HepG2 (cell line): Measurements from ENCODE around the gene ZIM2. TPM values are rescaled to one million over a fixed set of nuclear protein-coding genes. Genes with fewer than 3 reads are reported as not detected.

Source experiments
- AFF4 ChIP-seq: sonication (generic); formaldehyde crosslinking; IDR thresholded peaks from 2 replicates; pipeline ENCODE4 v1.4.0; 2020; ENCODE audit warnings: missing genetic modification reagents
- JUNB ChIP-seq: sonication (generic); formaldehyde crosslinking; IDR thresholded peaks from 2 replicates; pipeline ENCODE4 v1.8.0; 2022; ENCODE audit warnings: missing genetic modification reagents, mild to moderate bottlenecking, borderline replicate concordance
- REPIN1 ChIP-seq: sonication (generic); formaldehyde crosslinking; IDR thresholded peaks from 2 replicates; pipeline ENCODE4 v1.8.0; 2022; ENCODE audit warnings: missing genetic modification reagents, low read depth, mild to moderate bottlenecking, borderline replicate concordance
- SALL1 ChIP-seq: sonication (generic); formaldehyde crosslinking; IDR thresholded peaks from 2 replicates; pipeline ENCODE4 v1.8.0; 2022; ENCODE audit warnings: mild to moderate bottlenecking, missing genetic modification reagents
- TARDBP ChIP-seq: sonication (generic); formaldehyde crosslinking; IDR thresholded peaks from 2 replicates; pipeline ENCODE4 v1.8.0; 2022; ENCODE audit warnings: mild to moderate bottlenecking, missing genetic modification reagents
- WIZ ChIP-seq: sonication (generic); formaldehyde crosslinking; IDR thresholded peaks from 2 replicates; pipeline ENCODE4 v1.5.1; 2020; ENCODE audit warnings: mild to moderate bottlenecking, missing genetic modification reagents
- YEATS2 ChIP-seq: sonication (generic); formaldehyde crosslinking; IDR thresholded peaks from 2 replicates; pipeline ENCODE4 v1.4.0; 2020; ENCODE audit warnings: missing genetic modification reagents, borderline replicate concordance
- ZNF709 ChIP-seq: sonication (generic); formaldehyde crosslinking; IDR thresholded peaks from 2 replicates; pipeline ENCODE4 v1.5.0; 2020; ENCODE audit warnings: mild to moderate bottlenecking, missing genetic modification reagents
- ZNF800 ChIP-seq: sonication (generic); formaldehyde crosslinking; IDR thresholded peaks from 2 replicates; pipeline ENCODE4 v1.4.0; 2020; ENCODE audit warnings: missing genetic modification reagents
- polyA plus RNA-seq, 8 experiments: library from polyadenylated mRNA; depleted of rRNA in 3 of 8; stranded (reverse) in 7 of 8; unstranded in 1 of 8; fragments of >200 nt; fragmentation: Illumina TruSeq in 4 of 8; extraction: Trizol in 4 of 8; gene quantifications; 2 replicates each; pipeline versions ENCODE4 v1.2.1 to v1.2.3, GENCODE V29; 2011 to 2016; ENCODE audit warnings: low read depth in 4 of 8, missing spikeins in 1 of 8, mixed read lengths in 1 of 8; ENCODE audit not compliant: insufficient read depth in 1 of 8
- total RNA-seq, 5 experiments: library from RNA; depleted of rRNA; stranded (reverse); fragments of >200 nt; fragmentation: Illumina TruSeq; extraction: Trizol; gene quantifications; 2 replicates each; pipeline ENCODE4 v1.2.3, GENCODE V29; 2016; ENCODE audit warnings: low read depth in 1 of 5
- TF ChIP-seq, protein P1 (sequence below): IDR thresholded peaks from 2 replicates; pipeline ENCODE4 v1.6.1; 2016; ENCODE audit warnings: low read depth, control low read depth
- TF ChIP-seq, protein P2 (sequence below): sonication (generic); formaldehyde crosslinking; IDR thresholded peaks from 2 replicates; pipeline ENCODE4 v1.4.0; 2020; ENCODE audit warnings: missing genetic modification reagents
- TF ChIP-seq, protein P3 (sequence below): IDR thresholded peaks from 2 replicates; pipeline ENCODE4 v1.6.1; 2016; ENCODE audit warnings: mild to moderate bottlenecking
- TF ChIP-seq, protein P4 (sequence below): sonication (generic); formaldehyde crosslinking; IDR thresholded peaks from 2 replicates; pipeline ENCODE4 v1.4.0; 2020; ENCODE audit warnings: missing genetic modification reagents; ENCODE audit errors: not compliant biosample characterization

The ZIM2 gene
- total and polyA plus RNA-seq, 2 of the 13 experiments (the other 11 are each of a cell fraction or from before 2014, with no cell fraction given) = 7.2 to 10.3 TPM

DNA sequence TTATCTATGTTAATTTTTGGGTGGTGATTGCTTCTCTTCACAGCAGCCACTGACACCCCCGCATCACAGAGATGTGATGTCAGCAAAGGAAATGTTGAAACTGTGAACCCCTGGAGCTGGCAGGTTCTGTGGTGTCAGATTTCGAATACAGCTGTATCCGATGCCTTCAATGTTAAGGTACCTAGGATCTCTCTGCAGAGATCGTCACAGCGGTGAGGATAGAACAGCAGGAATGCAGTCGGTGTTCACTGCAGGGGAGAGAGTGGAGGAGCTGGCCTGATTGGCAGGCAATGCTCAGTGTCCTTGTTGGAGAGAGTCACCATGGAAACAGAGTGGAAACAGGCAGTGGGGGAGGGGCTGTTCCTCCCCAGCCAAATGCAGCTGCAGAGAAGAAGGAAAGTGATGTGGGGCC, 89.4 kb downstream of the ZIM2 start (continued):
- TF ChIP-seq AFF4 (CRISPR knock-in tag) (no peak), REPIN1 (CRISPR knock-in tag) (no peak), ZNF709 (0 out of 2 replicates have a peak, but pooled peaks have one; percentile 1), YEATS2 (CRISPR knock-in tag) (no peak), WIZ (CRISPR knock-in tag) (peak; percentile 50; the same call in 1 of the 2 replicates), ZNF800 (CRISPR knock-in tag) (no peak), SALL1 (CRISPR knock-in tag) (peak; percentile 42; the same call in 1 of the 2 replicates), JUNB (no peak), TARDBP (no peak)
- TF ChIP-seq, protein P1, sequence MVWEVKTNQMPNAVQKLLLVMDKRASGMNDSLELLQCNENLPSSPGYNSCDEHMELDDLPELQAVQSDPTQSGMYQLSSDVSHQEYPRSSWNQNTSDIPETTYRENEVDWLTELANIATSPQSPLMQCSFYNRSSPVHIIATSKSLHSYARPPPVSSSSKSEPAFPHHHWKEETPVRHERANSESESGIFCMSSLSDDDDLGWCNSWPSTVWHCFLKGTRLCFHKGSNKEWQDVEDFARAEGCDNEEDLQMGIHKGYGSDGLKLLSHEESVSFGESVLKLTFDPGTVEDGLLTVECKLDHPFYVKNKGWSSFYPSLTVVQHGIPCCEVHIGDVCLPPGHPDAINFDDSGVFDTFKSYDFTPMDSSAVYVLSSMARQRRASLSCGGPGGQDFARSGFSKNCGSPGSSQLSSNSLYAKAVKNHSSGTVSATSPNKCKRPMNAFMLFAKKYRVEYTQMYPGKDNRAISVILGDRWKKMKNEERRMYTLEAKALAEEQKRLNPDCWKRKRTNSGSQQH (CRISPR knock-in tag) = 0 out of 2 replicates have a peak, but pooled peaks have one; percentile 57
- TF ChIP-seq, protein P2, sequence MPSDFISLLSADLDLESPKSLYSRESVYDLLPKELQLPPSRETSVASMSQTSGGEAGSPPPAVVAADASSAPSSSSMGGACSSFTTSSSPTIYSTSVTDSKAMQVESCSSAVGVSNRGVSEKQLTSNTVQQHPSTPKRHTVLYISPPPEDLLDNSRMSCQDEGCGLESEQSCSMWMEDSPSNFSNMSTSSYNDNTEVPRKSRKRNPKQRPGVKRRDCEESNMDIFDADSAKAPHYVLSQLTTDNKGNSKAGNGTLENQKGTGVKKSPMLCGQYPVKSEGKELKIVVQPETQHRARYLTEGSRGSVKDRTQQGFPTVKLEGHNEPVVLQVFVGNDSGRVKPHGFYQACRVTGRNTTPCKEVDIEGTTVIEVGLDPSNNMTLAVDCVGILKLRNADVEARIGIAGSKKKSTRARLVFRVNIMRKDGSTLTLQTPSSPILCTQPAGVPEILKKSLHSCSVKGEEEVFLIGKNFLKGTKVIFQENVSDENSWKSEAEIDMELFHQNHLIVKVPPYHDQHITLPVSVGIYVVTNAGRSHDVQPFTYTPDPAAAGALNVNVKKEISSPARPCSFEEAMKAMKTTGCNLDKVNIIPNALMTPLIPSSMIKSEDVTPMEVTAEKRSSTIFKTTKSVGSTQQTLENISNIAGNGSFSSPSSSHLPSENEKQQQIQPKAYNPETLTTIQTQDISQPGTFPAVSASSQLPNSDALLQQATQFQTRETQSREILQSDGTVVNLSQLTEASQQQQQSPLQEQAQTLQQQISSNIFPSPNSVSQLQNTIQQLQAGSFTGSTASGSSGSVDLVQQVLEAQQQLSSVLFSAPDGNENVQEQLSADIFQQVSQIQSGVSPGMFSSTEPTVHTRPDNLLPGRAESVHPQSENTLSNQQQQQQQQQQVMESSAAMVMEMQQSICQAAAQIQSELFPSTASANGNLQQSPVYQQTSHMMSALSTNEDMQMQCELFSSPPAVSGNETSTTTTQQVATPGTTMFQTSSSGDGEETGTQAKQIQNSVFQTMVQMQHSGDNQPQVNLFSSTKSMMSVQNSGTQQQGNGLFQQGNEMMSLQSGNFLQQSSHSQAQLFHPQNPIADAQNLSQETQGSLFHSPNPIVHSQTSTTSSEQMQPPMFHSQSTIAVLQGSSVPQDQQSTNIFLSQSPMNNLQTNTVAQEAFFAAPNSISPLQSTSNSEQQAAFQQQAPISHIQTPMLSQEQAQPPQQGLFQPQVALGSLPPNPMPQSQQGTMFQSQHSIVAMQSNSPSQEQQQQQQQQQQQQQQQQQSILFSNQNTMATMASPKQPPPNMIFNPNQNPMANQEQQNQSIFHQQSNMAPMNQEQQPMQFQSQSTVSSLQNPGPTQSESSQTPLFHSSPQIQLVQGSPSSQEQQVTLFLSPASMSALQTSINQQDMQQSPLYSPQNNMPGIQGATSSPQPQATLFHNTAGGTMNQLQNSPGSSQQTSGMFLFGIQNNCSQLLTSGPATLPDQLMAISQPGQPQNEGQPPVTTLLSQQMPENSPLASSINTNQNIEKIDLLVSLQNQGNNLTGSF (CRISPR knock-in tag) = no peak
- TF ChIP-seq, protein P3, sequence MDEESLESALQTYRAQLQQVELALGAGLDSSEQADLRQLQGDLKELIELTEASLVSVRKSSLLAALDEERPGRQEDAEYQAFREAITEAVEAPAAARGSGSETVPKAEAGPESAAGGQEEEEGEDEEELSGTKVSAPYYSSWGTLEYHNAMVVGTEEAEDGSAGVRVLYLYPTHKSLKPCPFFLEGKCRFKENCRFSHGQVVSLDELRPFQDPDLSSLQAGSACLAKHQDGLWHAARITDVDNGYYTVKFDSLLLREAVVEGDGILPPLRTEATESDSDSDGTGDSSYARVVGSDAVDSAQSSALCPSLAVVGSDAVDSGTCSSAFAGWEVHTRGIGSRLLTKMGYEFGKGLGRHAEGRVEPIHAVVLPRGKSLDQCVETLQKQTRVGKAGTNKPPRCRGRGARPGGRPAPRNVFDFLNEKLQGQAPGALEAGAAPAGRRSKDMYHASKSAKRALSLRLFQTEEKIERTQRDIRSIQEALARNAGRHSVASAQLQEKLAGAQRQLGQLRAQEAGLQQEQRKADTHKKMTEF (CRISPR knock-in tag) = peak; percentile 36; the same call in 1 of the 2 replicates
- TF ChIP-seq, protein P4, sequence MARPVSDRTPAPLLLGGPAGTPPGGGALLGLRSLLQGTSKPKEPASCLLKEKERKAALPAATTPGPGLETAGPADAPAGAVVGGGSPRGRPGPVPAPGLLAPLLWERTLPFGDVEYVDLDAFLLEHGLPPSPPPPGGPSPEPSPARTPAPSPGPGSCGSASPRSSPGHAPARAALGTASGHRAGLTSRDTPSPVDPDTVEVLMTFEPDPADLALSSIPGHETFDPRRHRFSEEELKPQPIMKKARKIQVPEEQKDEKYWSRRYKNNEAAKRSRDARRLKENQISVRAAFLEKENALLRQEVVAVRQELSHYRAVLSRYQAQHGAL = no peak
